Esophagus muscularis mucosa (tissue), 4 donors: ENCODE results near the gene IQGAP1. TPM values are rescaled to one million over a fixed set of nuclear protein-coding genes. Genes with fewer than 3 reads are reported as not detected.

ENCODE experiments used
- DNase-seq: peaks from one replicate; pipeline ENCODE4 v3.0.0-alpha.2; 2017; ENCODE audit errors: extremely low spot score
- H3K27ac ChIP-seq, 4 donors: fragments of 200-600 bp; sonication (generic); replicated peaks in 1 of 4; 1 replicate in 3 of 4; 2 replicates in 1 of 4; pipeline ENCODE4 v1.5.1; 2016 to 2019; ENCODE audit warnings: mild to moderate bottlenecking in 1 of 4
- H3K27me3 ChIP-seq, 4 donors: fragments of 200-600 bp; sonication (generic); one replicate each; pipeline versions ENCODE4 v1.5.1 to v1.6.0; 2016 to 2019
- H3K36me3 ChIP-seq, 4 donors: fragments of 200-600 bp; sonication (generic); one replicate each; pipeline ENCODE4 v1.5.1; 2016 to 2019
- H3K4me1 ChIP-seq, 4 donors: fragments of 200-600 bp; sonication (generic); one replicate each; pipeline ENCODE4 v1.5.1; 2016 to 2019
- H3K4me3 ChIP-seq, 4 donors: fragments of 200-600 bp; sonication (generic); 1 replicate in 2 of 4; 2 replicates in 2 of 4; pipeline ENCODE4 v1.5.1; 2016 to 2019; ENCODE audit warnings: mild to moderate bottlenecking in 4 of 4, moderate library complexity in 1 of 4
- H3K9me3 ChIP-seq, 4 donors: fragments of 200-600 bp; sonication (generic); 1 replicate in 3 of 4; 2 replicates in 1 of 4; pipeline ENCODE4 v1.5.1; 2016 to 2019
- EP300 ChIP-seq: sonication (generic); formaldehyde crosslinking; IDR thresholded peaks from one replicate; pipeline ENCODE4 v1.6.1; 2017; ENCODE audit warnings: antibody characterized with exemption
- POLR2A ChIP-seq: fragments of 450-650 bp; IDR thresholded peaks from one replicate; pipeline ENCODE4 v1.6.1; 2017; ENCODE audit warnings: antibody characterized with exemption, moderate library complexity, mild to moderate bottlenecking, low read depth
- POLR2AphosphoS5 ChIP-seq, 2 donors: sonication (generic); formaldehyde crosslinking; IDR thresholded peaks; one replicate each; pipeline ENCODE4 v1.6.1; 2017; ENCODE audit warnings: antibody characterized with exemption in 2 of 2
- WGBS: methylation state at CpG from one replicate; pipeline ENCODE4 v1.1.5; 2018; 5-methylcytosine and 5-hydroxymethylcytosine counted together
- intact Hi-C: fragments of 100-400 bp; cut with DNase I; formaldehyde crosslinking; loops from one replicate; pipeline ENCODE4 v1.15.1; 2023
- total RNA-seq, 4 donors: library from RNA; depleted of rRNA; stranded (reverse); fragments of >200 nt; gene quantifications; one replicate each; pipeline versions ENCODE4 v1.1.0 to v1.2.1, GENCODE V29; 2016
- TF ChIP-seq, protein P1 (sequence below), 3 experiments: fragments of 200-600 bp in 2 of 3; fragments of 450-650 bp in 1 of 3; sonication (generic) in 2 of 3; IDR thresholded peaks; one replicate each; pipeline ENCODE4 v1.5.1; 2017 to 2019; ENCODE audit warnings: antibody characterized with exemption in 3 of 3, mild to moderate bottlenecking in 2 of 3, moderate library complexity in 1 of 3

IQGAP1 gene
- total RNA-seq, 4 donors from 2014 or later = 212 to 293 (median 251) TPM

DNA sequence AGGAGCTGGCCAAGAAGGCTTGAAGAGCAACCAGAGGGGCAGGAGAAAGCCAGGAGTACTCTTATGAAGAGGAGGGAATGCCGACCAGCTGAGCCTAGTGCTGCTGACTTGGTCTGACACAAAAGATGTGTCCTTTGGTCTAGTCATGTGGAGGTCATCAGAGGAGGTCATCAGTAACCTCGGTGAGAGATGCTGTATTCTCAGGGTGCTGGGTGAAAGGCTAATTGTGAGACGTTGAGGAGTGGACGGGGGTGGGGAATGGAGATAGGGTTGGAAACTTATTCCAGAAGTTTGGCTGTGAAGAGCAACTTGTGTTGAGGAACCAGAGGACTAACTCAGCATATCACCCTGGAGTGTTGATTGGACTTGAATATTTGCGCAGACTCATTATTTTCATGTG, 147.2 kb downstream of the IQGAP1 start:
- TF ChIP-seq POLR2A (no peak), POLR2AphosphoS5 (IDR thresholded peaks at IDR 0.05) (no peak), EP300 (no peak)
- TF ChIP-seq, protein P1, sequence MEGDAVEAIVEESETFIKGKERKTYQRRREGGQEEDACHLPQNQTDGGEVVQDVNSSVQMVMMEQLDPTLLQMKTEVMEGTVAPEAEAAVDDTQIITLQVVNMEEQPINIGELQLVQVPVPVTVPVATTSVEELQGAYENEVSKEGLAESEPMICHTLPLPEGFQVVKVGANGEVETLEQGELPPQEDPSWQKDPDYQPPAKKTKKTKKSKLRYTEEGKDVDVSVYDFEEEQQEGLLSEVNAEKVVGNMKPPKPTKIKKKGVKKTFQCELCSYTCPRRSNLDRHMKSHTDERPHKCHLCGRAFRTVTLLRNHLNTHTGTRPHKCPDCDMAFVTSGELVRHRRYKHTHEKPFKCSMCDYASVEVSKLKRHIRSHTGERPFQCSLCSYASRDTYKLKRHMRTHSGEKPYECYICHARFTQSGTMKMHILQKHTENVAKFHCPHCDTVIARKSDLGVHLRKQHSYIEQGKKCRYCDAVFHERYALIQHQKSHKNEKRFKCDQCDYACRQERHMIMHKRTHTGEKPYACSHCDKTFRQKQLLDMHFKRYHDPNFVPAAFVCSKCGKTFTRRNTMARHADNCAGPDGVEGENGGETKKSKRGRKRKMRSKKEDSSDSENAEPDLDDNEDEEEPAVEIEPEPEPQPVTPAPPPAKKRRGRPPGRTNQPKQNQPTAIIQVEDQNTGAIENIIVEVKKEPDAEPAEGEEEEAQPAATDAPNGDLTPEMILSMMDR (IDR thresholded peaks at IDR 0.05) = no peak
- Histone ChIP-seq H3K4me1 (peaks cover 68 to 88% (median 83%) of the 10 kb centered on the region in 4 donors), H3K9me3 (no peaks in the 10 kb centered on the region), H3K4me3 (no peak overlapping the region), H3K36me3 (peaks cover 0 to 10% (median 3%) of the 10 kb centered on the region in 4 donors), H3K27ac (peak overlapping the region; percentile 6 to 59 (median 46)), H3K27me3 (no peaks in the 10 kb centered on the region)
- intact Hi-C loops = no loop called here
- WGBS = 76% methylated on average over 5 of the region's 5 CpGs
- DNase-seq = no peak

DNA sequence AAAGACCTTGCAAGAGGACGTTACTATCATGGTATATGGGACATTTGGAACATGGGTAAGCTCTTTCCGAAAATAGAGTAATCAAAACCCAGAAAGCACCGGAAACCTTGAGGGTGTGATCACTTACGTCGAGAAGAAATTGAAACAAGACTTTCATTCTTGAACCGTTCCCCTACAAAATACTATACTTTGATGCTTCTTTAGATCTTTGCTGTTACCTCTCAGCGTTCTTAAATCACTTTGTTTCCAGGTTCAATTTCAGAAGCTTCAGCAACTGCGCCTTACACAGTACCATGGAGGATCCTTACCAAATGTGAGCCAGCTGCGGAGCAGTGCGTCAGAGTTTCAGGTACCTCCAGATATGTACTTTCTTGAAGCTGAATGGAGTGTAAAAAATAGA, 151.7 kb downstream of the IQGAP1 start:
- TF ChIP-seq, protein P1 (IDR thresholded peaks at IDR 0.05) = no peak
- TF ChIP-seq POLR2A (no peak), EP300 (no peak), POLR2AphosphoS5 (IDR thresholded peaks at IDR 0.05) (no peak)
- peaks cover 34 to 46% (median 43%) of the 10 kb centered on the region in 4 donors for H3K4me1 ChIP-seq
- H3K27me3 ChIP-seq = no peaks in the 10 kb centered on the region
- H3K9me3 ChIP-seq = no peaks in the 10 kb centered on the region
- no peak overlapping the region for H3K27ac ChIP-seq
- intact Hi-C loops = no loop called here
- DNase-seq = no peak
- peaks cover 0 to 33% (median 12%) of the 10 kb centered on the region in 4 donors for H3K36me3 ChIP-seq
- whole genome bisulfite sequencing = 84% methylated on average over 10 of the region's 10 CpGs
- H3K4me3 ChIP-seq = no peak overlapping the region

DNA sequence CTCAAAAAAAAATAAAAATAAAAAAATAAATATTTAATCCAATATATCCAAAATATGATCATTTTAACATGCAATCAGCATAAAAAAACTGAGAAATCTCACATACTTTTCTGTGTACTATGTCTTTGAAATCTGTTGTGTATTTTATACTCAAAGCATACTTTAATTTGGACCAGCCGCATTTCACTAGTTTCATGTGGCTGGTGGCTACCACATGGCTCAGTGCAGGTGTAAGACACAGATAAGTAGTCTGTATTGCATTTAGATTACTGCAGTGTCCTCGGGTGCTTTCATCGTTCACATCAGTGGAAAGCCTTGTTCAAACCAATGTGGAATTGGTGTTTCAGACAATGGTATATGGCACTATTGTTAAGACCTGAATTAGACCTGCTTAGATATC, 152.7 kb downstream of the IQGAP1 start:
- TF ChIP-seq POLR2A (no peak), EP300 (no peak), POLR2AphosphoS5 (IDR thresholded peaks at IDR 0.05) (no peak)
- TF ChIP-seq, protein P1 (IDR thresholded peaks at IDR 0.05) = no peak
- intact Hi-C loops = no loop called here
- no peaks in the 10 kb centered on the region for H3K9me3 ChIP-seq
- 80% methylated on average over 3 of the region's 3 CpGs for whole genome bisulfite sequencing
- peaks cover 0 to 33% (median 12%) of the 10 kb centered on the region in 4 donors for H3K36me3 ChIP-seq
- H3K4me3 ChIP-seq = no peak overlapping the region
- no peak overlapping the region for H3K27ac ChIP-seq
- H3K27me3 ChIP-seq = no peaks in the 10 kb centered on the region
- peaks cover 24 to 36% (median 33%) of the 10 kb centered on the region in 4 donors for H3K4me1 ChIP-seq
- DNase-seq = no peak

DNA sequence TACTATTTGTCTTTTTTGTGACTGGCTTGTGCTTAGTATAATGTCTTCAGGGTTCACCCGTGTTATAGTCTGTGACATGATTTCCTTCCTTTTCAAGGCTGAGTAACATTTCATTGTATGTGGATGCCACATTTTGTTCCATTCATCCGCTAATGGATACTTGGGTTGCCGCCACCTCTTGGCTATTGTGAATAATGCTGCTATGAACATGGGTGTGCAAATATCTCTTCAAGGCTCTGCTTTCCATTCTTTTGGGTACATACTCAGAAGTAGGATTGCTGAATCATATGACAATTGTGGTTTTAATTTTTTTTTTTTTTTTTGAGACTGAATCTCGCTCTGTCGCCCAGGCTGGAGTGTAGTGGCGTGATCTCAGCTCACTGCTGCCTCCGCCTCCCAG, 157.1 kb downstream of the IQGAP1 start:
- H3K4me3 ChIP-seq = no peak overlapping the region
- intact Hi-C loops = no loop called here
- no peaks in the 10 kb centered on the region for H3K9me3 ChIP-seq
- no peak overlapping the region for H3K27ac ChIP-seq
- TF ChIP-seq EP300 (no peak), POLR2AphosphoS5 (IDR thresholded peaks at IDR 0.05) (no peak), POLR2A (no peak)
- TF ChIP-seq, protein P1 (IDR thresholded peaks at IDR 0.05) = no peak
- no peaks in the 10 kb centered on the region for H3K27me3 ChIP-seq
- H3K36me3 ChIP-seq = peaks cover 0 to 33% (median 13%) of the 10 kb centered on the region in 4 donors
- WGBS = 88% methylated on average over 7 of the region's 7 CpGs
- H3K4me1 ChIP-seq = peaks cover 0 to 9% (median 0%) of the 10 kb centered on the region in 4 donors
- no peak for DNase-seq

DNA sequence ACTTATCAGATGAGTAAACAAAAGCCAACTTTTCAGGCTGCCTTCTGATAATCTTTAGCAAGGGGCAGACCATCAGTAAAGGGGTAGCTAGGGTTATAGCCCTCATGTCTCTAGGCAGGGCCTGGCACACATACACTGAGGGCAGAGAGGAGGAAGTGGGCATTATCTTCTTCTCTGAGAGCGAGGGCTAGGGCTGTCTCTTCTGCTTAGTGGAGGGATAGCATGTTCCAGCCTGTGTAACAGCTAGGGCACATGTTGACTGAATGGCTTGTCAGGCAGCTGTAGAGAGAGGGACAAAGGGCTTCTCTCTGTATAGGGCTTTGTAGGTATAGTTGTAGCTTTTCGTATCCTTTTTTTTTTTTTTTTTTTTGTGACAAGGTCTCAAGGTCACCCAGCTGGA, 159.5 kb downstream of the IQGAP1 start:
- no peak overlapping the region for H3K4me3 ChIP-seq
- WGBS = 78% methylated on average over 2 of the region's 2 CpGs
- TF ChIP-seq POLR2A = no peak
- no peak for TF ChIP-seq EP300
- no peak for TF ChIP-seq POLR2AphosphoS5 (IDR thresholded peaks at IDR 0.05)
- TF ChIP-seq, protein P1 (IDR thresholded peaks at IDR 0.05) = no peak

More for the DNA sequence above, 159.5 kb downstream of the IQGAP1 start:
- Histone ChIP-seq H3K4me1 (peaks cover 19 to 30% (median 21%) of the 10 kb centered on the region in 4 donors), H3K36me3 (peaks cover 0 to 22% (median 7%) of the 10 kb centered on the region in 4 donors), H3K9me3 (no peaks in the 10 kb centered on the region), H3K27ac (no peak overlapping the region), H3K27me3 (no peaks in the 10 kb centered on the region)
- intact Hi-C loops = no loop called here
- no peak for DNase-seq
